K562 (cell line): Measurements from ENCODE around the gene TP53BP1. TPM values are rescaled to one million over a fixed set of nuclear protein-coding genes. Genes with fewer than 3 reads are reported as not detected.

Source experiments
- BRD9 ChIP-seq: fragments of 450-650 bp; IDR thresholded peaks from 2 replicates; pipeline ENCODE4 v1.6.1; 2018; ENCODE audit warnings: low read depth; ENCODE audit not compliant: partially characterized antibody
- CREB5 ChIP-seq: fragments of 250-450 bp; sonication (Bioruptor Pico); IDR thresholded peaks from 2 replicates; pipeline ENCODE4 v1.5.0; 2020; ENCODE audit warnings: mild to moderate bottlenecking
- CUX1 ChIP-seq: fragments of 200-800 bp; sonication (Bioruptor generic); IDR thresholded peaks from 2 replicates; pipeline ENCODE4 v1.6.1; 2016; ENCODE audit warnings: missing genetic modification characterization, missing compliant biosample characterization
- DLX4 ChIP-seq: fragments of 250-450 bp; sonication (Bioruptor Pico); IDR thresholded peaks from 2 replicates; pipeline ENCODE4 v1.6.1; 2021; ENCODE audit warnings: mild to moderate bottlenecking
- GABPB1 ChIP-seq: sonication (generic); formaldehyde crosslinking; IDR thresholded peaks from 2 replicates; pipeline ENCODE4 v1.8.0; 2022; ENCODE audit warnings: mild to moderate bottlenecking, missing genetic modification reagents
- GATAD2B ChIP-seq: fragments of 450-650 bp; IDR thresholded peaks from 2 replicates; pipeline ENCODE4 v1.6.1; 2017; ENCODE audit warnings: mild to moderate bottlenecking, borderline replicate concordance
- HINFP ChIP-seq: fragments of 450-650 bp; conservative IDR thresholded peaks from 2 replicates; pipeline ENCODE4 v1.6.1; 2016; ENCODE audit warnings: missing genetic modification characterization, low read depth, mild to moderate bottlenecking, control low read depth, missing compliant biosample characterization
- LEF1 ChIP-seq: fragments of 450-650 bp; IDR thresholded peaks from 2 replicates; pipeline ENCODE4 v1.6.1; 2016; ENCODE audit warnings: mild to moderate bottlenecking
- MIER1 ChIP-seq: fragments of 450-650 bp; IDR thresholded peaks from 2 replicates; pipeline ENCODE4 v1.6.1; 2016; ENCODE audit warnings: antibody characterized with exemption, mild to moderate bottlenecking, low read depth
- MLX ChIP-seq, 2 experiments: fragments of 450-650 bp in 1 of 2; sonication (generic) in 1 of 2; formaldehyde crosslinking; conservative IDR thresholded peaks; 2 replicates each; pipeline versions ENCODE4 v1.4.0 to v1.8.1; 2020 to 2022; ENCODE audit warnings: mild to moderate bottlenecking in 1 of 2, missing genetic modification reagents in 1 of 2
- MTA3 ChIP-seq: fragments of 450-650 bp; formaldehyde crosslinking; IDR thresholded peaks from 2 replicates; pipeline ENCODE4 v1.6.1; 2017; ENCODE audit warnings: mild to moderate bottlenecking, borderline replicate concordance
- POLR2AphosphoS5 ChIP-seq: IDR thresholded peaks from 2 replicates; pipeline ENCODE4 v1.6.1; 2011; ENCODE audit warnings: mild to moderate bottlenecking, low read depth, low read length, moderate library complexity; ENCODE audit not compliant: control insufficient read depth, insufficient read depth
- RBM25 ChIP-seq: fragments of 200-400 bp; formaldehyde crosslinking; IDR thresholded peaks from 2 replicates; pipeline ENCODE4 v1.6.1; 2018; ENCODE audit warnings: low read length, low read depth, moderate library complexity; ENCODE audit not compliant: severe bottlenecking
- SMARCA4 ChIP-seq: fragments of 450-650 bp; IDR thresholded peaks from 2 replicates; pipeline ENCODE4 v1.6.1; 2016
- TFE3 ChIP-seq: fragments of 450-650 bp; formaldehyde crosslinking; IDR thresholded peaks from 2 replicates; pipeline ENCODE4 v1.4.0; 2020; ENCODE audit warnings: mild to moderate bottlenecking, mixed read lengths
- ZNF717 ChIP-seq: fragments of 250-450 bp; sonication (Bioruptor Pico); IDR thresholded peaks from 2 replicates; pipeline ENCODE4 v1.5.0; 2021
- ZNF76 ChIP-seq: fragments of 250-450 bp; sonication (Bioruptor Pico); IDR thresholded peaks from 2 replicates; pipeline ENCODE4 v1.4.0; 2020; ENCODE audit warnings: mild to moderate bottlenecking, moderate library complexity, borderline replicate concordance
- polyA plus RNA-seq, 8 experiments: library from polyadenylated mRNA; depleted of rRNA in 4 of 8; stranded (reverse) in 5 of 8; unstranded in 3 of 8; fragments of >200 nt; fragmentation: Nextera tagmentation in 2 of 8; fragmentation: Illumina TruSeq in 1 of 8; extraction: Ambion mirVana in 2 of 8; extraction: Trizol in 1 of 8; gene quantifications; 2 replicates each; pipeline versions ENCODE4 v1.2.1 to v1.2.3, GENCODE V29; 2011 to 2014; ENCODE audit warnings: inconsistent platforms in 1 of 8, missing spikeins in 1 of 8
- total RNA-seq, 7 experiments: library from RNA; depleted of rRNA in 6 of 7; stranded (reverse); fragments of >200 nt in 6 of 7; fragmentation: Illumina TruSeq in 2 of 7; extraction: Trizol in 2 of 7; gene quantifications; 2 replicates each; pipeline versions ENCODE4 v1.2.1 to v1.2.3, GENCODE V29; 2011 to 2021; ENCODE audit warnings: low replicate concordance in 1 of 7

TP53BP1 gene
- total and polyA plus RNA-seq, 9 of the 15 experiments (the other 6 are each of a cell fraction or from before 2014, with no cell fraction given) = 5.7 to 63.3 (median 30.9) TPM

GRCh38 chr15:43440721-43441281 lies 52.2 kb downstream of the TP53BP1 start (continued):
- no peak for TF ChIP-seq DLX4
- peak; percentile 82 for TF ChIP-seq BRD9
- TF ChIP-seq GATAD2B = no peak
- no peak for TF ChIP-seq CUX1 (CRISPR knock-in tag)
- no peak for TF ChIP-seq MLX (CRISPR knock-in tag; conservative IDR thresholded peaks at IDR 0.05)
- no peak for TF ChIP-seq ZNF717
- peak; percentile 80 for TF ChIP-seq SMARCA4
- 0 out of 2 replicates have a peak, but pooled peaks have one; percentile 29 for TF ChIP-seq GABPB1 (CRISPR knock-in tag)
- TF ChIP-seq MTA3 = 0 out of 2 replicates have a peak, but pooled peaks have one; percentile 48
- TF ChIP-seq TFE3 (CRISPR knock-in tag) = no peak
- no peak for TF ChIP-seq CREB5 (CRISPR knock-in tag)
- TF ChIP-seq RBM25 = no peak
- no peak for TF ChIP-seq POLR2AphosphoS5
- no peak for TF ChIP-seq ZNF76
- TF ChIP-seq LEF1 = peak; percentile 40; the same call in 1 of the 2 replicates
- TF ChIP-seq MIER1 = no peak
- no peak for TF ChIP-seq HINFP (tag)
